HG03196 (cell line): ENCODE results near the gene SPAG16.
"Not testable (repeated sequence)": the region's sequence is repeated elsewhere in the genome, so short reads cannot be mapped to it uniquely, and the experiment has no call there.

ENCODE experiments used
- ATAC-seq: cut with Tn5 transposase; IDR thresholded peaks from one replicate; pipeline ENCODE4 v1.9.1; 2021; ENCODE audit not compliant: unreplicated experiment

Gene SPAG16

DNA sequence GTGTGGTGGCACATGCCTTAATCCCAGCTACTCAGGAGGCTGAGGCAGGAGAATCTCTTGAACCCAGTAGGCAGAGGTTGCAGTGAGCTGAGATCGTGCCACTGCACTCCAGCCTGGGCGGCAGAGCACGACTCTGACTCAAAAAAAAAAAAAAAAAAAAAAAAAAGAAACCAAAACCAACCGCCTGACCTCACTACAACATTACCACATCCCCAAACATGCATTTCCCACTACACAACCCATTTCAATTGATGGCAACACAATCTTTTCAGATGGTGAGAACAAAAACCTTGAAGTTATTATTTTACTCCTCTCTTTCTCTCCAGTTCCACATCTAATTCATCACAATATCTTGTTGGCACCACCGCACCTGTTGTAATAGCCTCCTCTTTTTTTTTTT lies 778.0 kb downstream of the SPAG16 start:
- not testable (repeated sequence) for ATAC-seq

DNA sequence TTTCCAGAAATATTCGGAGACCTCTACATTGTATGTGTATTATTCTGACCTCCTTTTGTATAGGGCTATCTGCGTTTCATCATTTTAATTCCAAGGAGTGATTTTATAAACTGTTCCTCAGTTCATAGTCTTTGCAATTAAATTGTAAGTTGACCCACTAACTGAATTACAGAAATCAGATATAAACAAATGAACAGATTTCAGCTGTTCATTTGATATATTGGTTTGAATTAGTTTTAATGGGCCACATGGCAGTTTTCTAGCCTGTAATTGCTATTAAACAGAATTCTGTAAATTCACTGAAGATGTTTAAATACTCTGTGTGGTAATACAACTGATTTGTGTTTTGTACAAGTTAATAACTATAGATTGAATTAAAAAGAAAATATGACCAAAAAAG lies 780.2 kb downstream of the SPAG16 start:
- ATAC-seq = no peak

DNA sequence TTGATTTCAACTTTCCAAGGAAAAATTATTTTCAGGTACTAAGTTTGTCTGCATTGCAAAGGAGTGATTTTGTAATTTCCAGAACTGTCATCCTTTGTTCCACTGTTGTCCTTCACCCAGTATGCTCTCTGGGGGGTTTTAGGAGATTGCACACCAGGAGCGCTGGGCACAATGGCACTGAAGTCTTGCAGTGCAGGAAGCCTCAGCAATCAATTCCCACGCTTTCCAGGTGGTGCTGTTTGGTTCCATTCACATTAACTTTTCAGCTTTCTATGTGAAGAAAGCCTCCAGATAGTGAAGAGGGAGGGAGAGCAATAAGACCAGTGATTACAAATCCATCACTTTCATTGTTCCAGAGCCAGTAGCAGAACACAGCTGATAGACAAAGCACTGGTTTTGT lies 782.6 kb downstream of the SPAG16 start:
- ATAC-seq = no peak

DNA sequence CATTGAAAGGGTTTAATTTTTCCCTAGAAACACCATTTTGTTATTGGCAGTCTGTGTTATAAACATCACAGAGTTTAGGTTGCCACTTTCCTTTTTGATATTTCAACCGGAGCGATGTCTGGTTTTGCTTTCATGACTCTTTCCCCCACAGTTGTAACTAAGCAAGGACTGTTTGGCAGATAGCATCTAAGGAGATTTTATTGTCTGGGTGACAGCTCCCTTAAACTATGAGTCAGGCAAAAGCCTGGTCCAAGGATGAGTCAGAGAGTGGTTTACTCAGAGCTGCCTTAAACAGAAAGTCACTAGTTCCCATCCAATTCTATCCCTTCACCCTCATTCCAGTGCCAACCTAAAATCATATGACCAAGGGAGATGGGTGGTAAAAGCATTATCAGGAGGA lies 785.0 kb downstream of the SPAG16 start:
- ATAC-seq = peak; percentile 92

DNA sequence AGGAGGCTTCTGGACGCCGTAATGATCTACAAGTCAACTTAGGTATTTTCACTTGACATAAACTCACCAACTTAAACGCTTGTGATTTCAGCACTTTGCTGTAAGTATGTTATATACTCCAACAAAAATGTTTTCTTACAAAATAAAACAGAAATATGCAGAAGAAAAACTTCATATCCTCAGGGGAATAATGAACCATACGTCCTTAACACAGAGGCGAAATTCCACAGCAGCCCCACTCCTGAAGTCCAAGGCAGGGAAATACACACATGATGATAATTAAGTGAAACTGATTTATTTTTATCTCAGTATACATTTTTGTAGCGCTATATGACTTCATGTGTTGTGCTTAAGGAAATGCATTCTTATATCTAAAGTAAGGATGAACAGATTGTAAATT lies 791.2 kb downstream of the SPAG16 start:
- no peak for ATAC-seq

DNA sequence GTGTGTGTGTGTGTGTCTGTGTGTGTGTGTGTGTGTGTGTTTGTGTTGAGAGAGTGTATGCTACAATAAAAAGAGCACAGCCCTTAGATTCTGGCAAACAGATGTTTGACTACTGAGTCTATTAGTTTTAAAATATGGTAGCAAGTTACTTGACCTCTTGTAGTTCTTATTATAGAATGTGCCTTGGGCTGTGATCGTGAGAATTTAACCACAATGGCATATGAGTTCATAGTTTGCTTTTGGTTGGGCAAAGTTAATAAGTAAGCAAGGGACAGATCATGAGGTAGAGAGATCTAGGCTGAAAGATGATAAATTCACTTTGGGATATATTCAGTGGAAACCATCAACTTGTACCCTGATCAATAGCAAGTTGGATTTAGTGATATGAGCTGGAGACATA lies 792.3 kb downstream of the SPAG16 start:
- ATAC-seq = peak; percentile 89

DNA sequence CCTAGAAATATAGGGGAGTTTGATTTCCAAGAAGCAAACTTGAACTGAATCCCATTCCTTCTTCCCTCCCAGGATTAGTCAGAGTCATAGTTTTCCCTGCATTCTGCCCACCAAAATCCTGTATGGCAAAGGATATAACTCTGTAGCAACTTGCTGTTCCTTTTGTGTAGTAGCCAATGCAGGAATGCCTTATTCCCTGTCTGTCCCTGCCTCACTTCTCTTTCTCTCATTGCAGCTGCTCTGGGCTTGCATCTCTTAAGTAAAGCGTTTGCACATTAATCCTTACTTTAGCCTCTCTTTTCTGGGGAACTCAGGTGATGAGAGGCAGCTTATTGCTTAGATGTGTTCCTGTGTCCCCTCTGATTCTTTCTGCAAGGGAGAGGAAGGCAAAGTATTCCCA lies 793.5 kb downstream of the SPAG16 start:
- ATAC-seq = no peak

DNA sequence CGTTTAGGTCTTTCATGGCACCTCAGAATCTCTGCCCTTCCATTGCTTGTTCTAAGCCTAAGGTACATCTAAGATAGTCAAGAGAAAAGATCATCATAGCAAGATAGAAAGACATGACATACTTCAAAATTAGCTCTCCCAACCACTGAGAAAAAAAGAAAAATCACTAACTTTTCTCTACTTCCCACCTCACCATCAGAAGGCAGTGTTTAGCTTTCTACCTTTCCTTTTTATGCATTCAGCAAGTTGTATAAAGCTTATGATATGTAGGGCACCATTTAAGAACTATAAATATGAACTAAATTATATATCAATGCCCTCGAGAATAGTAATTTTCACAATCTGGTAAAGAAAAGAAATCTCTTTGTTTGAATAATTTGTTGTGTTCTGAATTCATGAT lies 794.8 kb downstream of the SPAG16 start:
- no peak for ATAC-seq

DNA sequence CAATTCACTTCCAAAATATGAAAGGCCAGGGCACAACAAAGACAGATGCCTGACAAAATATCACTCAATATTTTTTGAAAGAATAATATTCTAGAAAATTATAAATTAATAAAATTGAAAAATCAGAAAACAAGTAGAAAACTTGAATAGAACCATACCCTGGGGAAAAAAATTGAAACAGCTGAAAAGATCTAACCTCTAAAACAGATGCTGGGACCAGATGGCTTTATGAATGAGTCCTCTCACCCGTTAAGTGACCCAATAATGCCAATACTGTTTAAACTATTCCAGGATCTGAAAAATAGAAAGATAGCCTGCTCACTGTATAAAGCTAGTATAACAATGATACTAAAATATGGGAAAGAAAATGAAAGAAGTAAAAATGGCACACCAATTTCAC lies 804.3 kb downstream of the SPAG16 start:
- ATAC-seq = no peak

DNA sequence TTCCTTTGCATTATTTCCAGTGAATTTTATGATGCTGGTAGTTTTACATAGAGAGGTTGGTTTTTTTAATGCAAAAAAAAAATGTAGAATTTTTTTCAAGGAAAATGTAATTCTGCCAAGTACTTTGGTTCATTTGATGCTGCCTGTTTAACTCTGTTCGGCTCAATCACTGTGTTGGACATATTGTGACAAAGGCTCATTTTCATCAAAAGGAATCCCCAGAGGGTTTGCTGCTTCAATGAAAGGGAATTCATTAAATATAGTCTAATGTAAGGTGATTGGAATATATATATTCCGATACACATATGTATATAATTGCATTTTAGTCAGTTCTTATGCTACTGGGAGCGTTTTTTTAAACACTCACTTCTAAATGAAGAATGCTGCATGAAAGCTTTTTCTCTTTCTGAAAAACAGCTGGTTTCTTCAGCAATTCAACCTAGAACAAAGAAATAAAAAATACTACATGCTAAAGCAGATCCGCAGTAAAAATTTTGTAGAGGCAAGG lies 812.0 kb downstream of the SPAG16 start:
- ATAC-seq = no peak

DNA sequence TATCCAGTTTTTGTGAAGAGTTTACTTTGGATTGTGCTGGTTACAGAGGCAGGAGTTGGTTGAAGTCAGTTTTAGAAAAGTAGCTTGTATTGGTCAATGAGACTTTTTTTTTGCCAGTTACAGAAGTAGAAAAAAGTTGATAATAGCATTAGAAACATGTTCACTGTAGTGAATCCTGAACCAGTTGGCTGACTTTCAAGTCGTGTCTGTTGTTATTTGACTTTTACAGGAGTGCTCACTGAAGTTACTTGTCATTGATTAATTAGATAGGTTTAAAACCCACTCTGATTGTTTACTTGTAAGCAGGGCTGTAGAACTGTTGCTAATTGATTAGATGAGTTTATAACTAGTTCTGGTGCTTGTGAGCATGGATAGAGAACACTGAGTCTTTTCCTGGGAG lies 814.5 kb downstream of the SPAG16 start:
- ATAC-seq = no peak

DNA sequence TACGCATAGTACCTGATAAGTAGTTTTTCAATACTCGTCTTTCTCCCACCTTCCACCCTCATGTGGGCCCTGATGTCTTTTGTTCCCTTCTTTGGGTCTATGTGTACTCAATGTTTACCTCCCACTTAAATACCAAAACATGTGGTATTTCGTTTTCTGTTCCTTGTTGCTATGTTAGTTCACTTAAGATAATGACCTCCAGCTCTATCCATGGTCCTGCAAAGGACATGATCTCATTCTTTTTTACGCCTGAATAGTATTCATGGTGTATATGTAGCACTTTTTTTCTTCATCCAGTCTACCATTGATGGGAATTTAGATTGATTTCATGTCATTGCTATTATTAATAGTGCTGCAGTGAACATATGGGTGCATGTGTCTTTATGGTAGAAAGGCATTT lies 816.2 kb downstream of the SPAG16 start:
- no peak for ATAC-seq

DNA sequence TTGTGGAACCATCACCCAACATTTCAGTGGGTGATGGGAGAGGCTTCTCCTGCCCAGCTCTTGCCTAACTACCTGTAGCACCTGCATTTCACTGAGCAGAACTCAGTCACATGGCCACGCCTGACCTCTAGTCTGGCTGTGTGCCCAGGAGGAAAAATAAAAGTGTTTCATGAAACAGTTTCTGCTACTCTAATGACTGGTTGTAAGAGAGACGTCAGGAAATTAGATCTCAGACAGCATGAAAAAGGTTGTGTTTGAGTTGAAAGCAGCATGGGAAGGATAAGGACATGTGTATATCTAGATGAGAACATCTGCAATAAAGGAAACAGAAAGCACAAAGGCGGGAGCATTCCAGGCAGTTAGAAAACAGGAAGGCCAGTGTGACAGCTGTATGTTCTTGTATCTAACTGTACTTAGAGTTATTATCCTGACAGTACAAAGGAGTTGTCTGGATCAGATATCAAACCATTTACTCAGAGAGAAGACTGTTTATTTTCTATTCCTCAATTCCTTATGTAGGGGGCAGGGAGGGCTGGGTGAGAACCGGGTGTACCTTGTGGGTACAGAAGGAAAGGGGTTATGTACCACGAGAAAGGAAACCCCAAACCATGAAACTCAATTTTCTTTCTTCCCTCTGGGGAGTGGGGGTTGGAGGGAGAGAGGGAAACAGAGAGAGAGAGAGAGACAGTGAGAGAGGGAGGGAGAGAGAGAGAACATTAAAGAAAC lies 819.2 kb downstream of the SPAG16 start:
- no peak for ATAC-seq

DNA sequence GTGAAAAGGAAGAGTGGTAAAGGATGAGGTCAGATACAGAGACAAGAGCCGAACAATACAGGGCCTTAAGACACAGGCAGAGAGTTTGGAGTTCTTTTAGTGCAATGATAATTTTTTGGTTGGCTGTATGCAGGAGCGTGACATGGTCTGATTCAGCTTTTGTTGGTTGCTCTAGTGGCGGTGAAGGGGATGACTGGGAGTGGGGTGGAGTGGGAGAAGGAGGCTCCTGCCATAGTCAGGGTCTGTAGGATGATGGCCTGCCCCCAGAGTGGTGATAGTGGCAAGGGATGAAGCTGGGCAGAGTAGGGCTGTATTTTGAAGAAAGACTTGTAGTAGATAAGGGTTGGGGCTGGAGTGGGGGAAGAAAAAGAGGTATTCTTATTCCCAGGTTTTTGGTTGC lies 820.0 kb downstream of the SPAG16 start:
- no peak for ATAC-seq

DNA sequence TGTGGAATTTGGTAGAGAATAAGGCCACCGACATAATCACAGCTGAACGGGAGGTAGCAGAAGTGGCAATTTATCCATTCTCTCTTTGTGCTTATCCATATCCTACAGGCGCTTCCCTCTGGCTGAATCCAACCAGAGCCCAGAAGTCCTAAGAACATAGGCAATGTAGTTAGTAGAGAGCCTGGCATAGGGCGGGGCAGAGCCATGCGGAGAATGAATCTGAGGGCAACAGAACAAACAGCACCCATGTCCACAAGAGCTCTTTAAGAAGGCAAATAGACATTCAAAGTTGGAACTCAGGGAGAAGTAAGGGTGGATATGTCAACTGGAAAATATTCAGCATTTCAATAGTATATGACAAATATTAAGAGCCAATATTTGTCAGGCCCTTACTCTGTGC lies 820.7 kb downstream of the SPAG16 start:
- no peak for ATAC-seq

DNA sequence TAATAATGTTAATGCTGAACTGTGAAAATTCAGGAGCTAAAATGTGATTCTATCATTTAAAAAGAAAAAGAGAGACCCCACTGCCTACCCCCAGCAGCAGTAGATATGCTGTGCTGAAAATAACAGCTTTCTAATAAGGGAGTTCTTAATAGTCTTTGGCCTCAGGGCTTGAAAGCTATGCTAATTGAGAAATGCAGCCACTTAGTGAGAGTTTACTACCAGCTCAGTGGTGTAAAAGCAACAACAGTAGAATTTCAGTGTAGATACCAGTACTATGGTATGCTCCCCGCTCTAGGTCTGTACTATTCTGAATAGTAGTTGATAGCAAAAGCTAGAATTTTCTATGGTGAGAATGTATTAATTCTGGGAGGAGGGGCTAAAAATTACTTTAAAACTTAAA lies 823.5 kb downstream of the SPAG16 start:
- ATAC-seq = no peak

DNA sequence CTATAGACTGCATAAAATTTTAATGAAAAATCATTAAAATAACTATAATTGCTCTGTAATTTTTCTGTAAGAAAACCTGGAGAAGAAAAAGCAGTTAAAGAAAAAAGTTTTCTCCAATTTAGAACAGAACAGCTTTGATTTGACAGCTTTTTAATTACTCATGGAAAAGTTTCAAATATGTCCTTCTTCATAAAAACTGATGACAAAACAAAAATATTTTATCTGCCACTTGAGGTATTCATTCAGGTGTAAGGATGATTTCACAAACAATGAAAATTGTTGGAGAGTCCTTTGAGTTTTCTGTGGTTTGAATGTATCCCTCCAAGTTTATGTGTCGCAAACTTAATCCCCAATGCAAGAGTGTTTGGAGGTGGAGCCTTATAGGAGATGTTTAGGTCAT lies 824.3 kb downstream of the SPAG16 start:
- ATAC-seq = no peak

DNA sequence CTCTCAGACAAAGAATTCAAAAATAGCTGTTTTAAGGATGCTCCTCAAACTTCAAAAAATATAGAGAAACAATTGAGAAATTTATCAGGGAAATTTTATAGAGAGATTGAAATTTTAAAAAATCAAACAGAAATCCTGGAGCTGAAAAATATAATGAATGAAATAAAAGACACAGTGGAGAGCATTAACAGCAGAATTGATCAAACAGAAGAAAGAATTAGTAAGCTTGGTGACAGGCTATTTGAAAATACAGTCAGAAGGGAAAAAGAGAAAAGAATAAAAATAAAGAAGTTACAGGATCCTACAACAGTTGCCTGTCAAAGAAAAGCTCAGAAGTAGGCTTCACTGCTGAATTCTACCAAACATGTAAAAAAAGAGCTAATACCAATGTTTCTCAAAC lies 832.8 kb downstream of the SPAG16 start:
- no peak for ATAC-seq

DNA sequence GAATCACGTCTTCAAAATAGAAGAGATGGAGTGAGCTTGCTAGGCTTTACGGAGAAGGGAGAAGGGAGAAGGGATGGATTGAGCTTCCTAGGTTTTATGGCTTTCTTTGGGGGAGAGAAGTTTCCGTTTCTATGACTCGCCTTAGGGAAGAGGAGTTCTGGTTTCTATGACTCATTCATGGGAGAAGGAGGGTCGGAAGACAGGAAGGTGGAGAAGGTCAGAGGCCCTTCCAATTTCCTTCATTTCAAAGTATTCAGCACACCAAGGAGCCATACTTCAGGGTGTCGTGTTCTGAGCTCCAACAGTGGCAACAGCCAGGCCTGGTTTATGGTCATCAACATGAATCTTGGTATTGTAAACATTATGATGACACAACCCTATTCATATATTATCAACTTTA lies 841.9 kb downstream of the SPAG16 start:
- ATAC-seq = no peak

DNA sequence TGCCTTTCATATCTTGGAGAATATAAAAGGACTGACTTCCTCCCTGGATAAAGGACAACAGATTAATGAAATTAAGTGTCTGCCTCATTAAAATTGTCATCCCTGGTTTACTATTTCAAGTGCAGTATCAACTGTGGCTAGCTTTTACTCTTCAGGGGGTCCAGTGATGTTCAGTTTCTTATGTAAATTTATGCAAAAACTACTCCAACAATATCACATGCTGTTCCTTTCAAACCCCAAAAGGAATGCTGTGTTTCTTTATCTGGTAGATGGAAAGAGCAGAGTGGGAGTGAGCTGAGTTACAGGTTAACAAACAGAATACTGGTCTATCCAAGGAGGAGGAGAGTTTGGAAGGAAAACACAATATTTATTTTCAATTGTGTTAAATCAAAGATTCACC lies 842.9 kb downstream of the SPAG16 start:
- ATAC-seq = no peak

DNA sequence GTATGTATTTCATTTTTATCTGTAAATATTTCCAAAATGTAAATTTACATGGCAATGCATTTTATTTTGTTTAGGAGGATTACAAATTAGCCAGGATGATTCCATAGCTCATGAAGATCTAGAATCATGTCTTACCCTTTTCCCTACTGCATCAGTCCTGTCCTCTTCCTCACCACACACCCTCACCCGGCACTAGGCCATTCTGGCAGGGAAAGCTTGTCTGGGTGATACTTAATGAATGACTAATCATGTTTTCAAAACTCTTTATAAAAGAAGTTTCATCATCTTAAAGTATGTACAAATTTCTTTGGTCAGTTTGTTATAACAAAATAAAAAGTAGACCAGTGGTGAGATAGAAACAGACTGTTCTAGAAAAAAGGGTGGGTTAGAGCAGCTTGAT lies 843.3 kb downstream of the SPAG16 start:
- ATAC-seq = no peak

DNA sequence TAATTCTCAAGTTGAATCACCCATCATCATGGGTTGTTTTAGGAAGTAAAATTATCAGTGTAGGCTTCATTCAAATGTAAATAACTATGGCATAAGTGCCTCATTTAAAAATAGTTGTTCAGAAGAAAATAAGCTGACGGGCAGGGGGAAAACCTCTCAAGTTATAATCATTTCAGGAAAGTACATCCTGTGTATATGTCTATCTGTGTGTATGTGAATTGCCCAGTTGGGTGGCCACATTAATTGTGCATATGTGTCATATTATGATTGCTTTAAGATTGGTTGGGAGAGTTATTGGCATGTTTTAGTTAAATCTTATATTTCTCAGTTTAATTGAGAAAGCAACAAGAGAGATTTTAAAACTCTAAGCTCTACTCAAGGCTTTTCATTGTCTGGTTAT lies 843.8 kb downstream of the SPAG16 start:
- ATAC-seq = no peak

DNA sequence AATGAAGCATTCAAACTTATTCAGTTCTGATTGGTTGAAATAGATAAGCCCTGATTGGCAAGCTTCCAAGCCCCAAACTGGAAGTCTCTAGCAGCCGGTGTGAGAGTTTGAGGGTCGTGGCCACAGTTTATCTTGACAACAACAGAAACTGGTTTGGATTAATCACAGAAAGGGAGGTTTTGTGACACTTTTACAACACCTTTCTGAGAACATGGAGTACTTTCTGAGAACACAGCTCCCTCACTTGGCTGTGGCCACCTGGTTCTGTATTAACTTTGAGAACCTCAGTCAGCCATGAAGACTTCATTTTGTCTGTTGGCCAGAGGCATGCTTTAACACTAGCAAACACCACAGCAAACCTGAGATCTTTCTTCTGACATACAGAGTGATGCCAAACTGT lies 845.9 kb downstream of the SPAG16 start:
- no peak for ATAC-seq
